Neural cell (in vitro differentiated cells): ENCODE data around the gene FGD3.

Experiments used
- CTCF ChIP-seq: fragments of 450-650 bp; IDR thresholded peaks from 2 replicates; pipeline ENCODE4 v1.5.1; 2014; ENCODE audit warnings: antibody characterized with exemption, mild to moderate bottlenecking, moderate library complexity; ENCODE audit not compliant: poor library complexity, severe bottlenecking
- EZH2 ChIP-seq: fragments of 200-600, 300-800 bp; shearing (Covaris generic), sonication (generic); IDR thresholded peaks from 2 replicates; pipeline ENCODE4 v1.6.1; 2014; ENCODE audit warnings: antibody characterized with exemption, low read length, borderline replicate concordance, mild to moderate bottlenecking; ENCODE audit not compliant: insufficient read depth, poor library complexity, severe bottlenecking
- MXI1 ChIP-seq: fragments of 450-650 bp; conservative IDR thresholded peaks from 2 replicates; pipeline ENCODE4 v1.6.1; 2014; ENCODE audit warnings: antibody characterized with exemption, mild to moderate bottlenecking; ENCODE audit not compliant: poor library complexity, severe bottlenecking
- POLR2AphosphoS5 ChIP-seq: IDR thresholded peaks from 2 replicates; pipeline ENCODE4 v1.6.1; 2012
- RAD21 ChIP-seq: fragments of 450-650 bp; conservative IDR thresholded peaks from 2 replicates; pipeline ENCODE4 v1.6.1; 2014; ENCODE audit warnings: antibody characterized with exemption, mild to moderate bottlenecking, moderate library complexity
- SMC3 ChIP-seq: fragments of 450-650 bp; conservative IDR thresholded peaks from 2 replicates; pipeline ENCODE4 v1.6.1; 2014; ENCODE audit warnings: antibody characterized with exemption, mild to moderate bottlenecking, moderate library complexity; ENCODE audit not compliant: poor library complexity
- TAF1 ChIP-seq: IDR thresholded peaks from 2 replicates; pipeline ENCODE4 v1.6.1; 2012; ENCODE audit warnings: low read depth
- TF ChIP-seq, protein P1 (sequence below): IDR thresholded peaks from 2 replicates; pipeline ENCODE4 v1.6.1; 2012; ENCODE audit warnings: borderline replicate concordance

- no peak for TF ChIP-seq CTCF
- no peak for TF ChIP-seq TAF1
- no peak for TF ChIP-seq MXI1
- no peak for TF ChIP-seq EZH2
- TF ChIP-seq POLR2AphosphoS5, result no peak
- TF ChIP-seq RAD21, result no peak
- TF ChIP-seq, protein P1, sequence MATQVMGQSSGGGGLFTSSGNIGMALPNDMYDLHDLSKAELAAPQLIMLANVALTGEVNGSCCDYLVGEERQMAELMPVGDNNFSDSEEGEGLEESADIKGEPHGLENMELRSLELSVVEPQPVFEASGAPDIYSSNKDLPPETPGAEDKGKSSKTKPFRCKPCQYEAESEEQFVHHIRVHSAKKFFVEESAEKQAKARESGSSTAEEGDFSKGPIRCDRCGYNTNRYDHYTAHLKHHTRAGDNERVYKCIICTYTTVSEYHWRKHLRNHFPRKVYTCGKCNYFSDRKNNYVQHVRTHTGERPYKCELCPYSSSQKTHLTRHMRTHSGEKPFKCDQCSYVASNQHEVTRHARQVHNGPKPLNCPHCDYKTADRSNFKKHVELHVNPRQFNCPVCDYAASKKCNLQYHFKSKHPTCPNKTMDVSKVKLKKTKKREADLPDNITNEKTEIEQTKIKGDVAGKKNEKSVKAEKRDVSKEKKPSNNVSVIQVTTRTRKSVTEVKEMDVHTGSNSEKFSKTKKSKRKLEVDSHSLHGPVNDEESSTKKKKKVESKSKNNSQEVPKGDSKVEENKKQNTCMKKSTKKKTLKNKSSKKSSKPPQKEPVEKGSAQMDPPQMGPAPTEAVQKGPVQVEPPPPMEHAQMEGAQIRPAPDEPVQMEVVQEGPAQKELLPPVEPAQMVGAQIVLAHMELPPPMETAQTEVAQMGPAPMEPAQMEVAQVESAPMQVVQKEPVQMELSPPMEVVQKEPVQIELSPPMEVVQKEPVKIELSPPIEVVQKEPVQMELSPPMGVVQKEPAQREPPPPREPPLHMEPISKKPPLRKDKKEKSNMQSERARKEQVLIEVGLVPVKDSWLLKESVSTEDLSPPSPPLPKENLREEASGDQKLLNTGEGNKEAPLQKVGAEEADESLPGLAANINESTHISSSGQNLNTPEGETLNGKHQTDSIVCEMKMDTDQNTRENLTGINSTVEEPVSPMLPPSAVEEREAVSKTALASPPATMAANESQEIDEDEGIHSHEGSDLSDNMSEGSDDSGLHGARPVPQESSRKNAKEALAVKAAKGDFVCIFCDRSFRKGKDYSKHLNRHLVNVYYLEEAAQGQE, result no peak
- no peak for TF ChIP-seq SMC3
These were observed 32.1 kb downstream of the FGD3 start for GRCh38 chr9:92979283-92980056.
